ENCODE results near the gene MBNL2.

GRCh38 chr13:97238883-97239282, 16.8 kb downstream of the MBNL2 start:
- TF ChIP-seq POLR2AphosphoS5 (IDR thresholded peaks at IDR 0.05; ENCODE audit: low read depth) (no peak), CTCF (conservative IDR thresholded peaks at IDR 0.05; ENCODE audit: low read depth in 2 of 2) (no peak)
